HG02852 (cell line): ENCODE results near the gene APRT.

Experiments
- ATAC-seq: cut with Tn5 transposase; IDR thresholded peaks from one replicate; pipeline ENCODE4 v1.9.1; 2021; ENCODE audit warnings: mild to moderate bottlenecking, moderate library complexity; ENCODE audit not compliant: unreplicated experiment

APRT gene

DNA sequence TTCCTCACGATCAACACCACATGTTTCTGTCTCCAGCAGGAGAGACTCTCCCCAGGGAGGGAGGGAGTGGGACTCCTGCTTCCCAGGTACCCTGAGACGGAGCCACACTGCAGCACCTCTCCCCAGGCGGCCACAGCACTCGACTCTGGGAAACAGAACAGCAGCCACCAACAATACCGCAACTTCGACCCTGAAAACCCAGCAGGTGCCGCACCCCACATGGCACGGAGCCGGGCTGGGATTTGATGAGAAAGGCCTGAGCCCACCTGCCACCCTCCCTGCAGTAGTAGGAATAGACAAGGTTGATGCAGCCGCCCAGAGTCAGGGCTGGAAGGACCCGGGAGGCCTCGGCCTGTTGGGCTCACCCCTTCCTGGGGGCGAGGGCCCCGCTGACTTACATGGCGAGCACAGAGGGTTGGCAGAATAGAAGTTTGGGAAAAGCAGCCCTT lies 30.6 kb upstream of the APRT start:
- no peak for ATAC-seq

DNA sequence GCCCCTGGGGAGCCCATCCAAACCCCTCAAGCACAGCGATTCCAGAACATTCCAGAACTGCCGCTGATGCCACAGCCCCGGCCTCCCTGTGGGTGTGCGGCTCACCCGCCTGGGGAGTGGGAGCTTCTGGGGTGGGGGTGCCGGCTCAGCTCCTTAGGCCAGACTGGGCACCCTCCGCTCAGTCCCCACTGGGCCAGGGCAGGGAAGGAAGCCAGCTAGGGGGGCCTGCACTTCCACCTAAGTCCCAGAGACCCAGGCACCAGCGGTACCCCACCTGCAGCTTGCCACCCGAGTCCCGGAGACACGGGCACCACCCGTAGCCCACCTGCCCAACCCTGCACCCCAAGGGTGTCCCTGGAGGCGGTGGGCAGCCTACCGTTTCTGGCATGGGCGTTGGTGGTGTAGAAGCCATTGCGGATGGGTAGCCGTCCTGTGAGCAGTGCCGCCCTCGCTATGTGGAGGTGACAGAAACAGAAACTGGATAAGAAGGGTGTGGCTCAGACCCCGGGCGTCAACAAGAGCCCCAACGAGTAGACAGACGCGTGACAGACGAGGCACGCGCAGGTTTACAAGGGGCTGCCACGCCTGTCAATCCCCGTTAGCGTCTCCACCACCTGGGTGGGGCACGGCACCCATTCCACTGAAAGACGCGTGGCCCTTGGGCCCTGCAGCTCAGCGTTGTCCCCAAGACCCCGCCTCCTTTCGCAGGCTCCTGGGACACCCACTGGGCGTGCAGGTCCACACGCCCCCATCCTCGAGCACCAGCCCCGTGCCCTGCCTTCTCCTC lies 30.0 kb upstream of the APRT start:
- no peak for ATAC-seq

DNA sequence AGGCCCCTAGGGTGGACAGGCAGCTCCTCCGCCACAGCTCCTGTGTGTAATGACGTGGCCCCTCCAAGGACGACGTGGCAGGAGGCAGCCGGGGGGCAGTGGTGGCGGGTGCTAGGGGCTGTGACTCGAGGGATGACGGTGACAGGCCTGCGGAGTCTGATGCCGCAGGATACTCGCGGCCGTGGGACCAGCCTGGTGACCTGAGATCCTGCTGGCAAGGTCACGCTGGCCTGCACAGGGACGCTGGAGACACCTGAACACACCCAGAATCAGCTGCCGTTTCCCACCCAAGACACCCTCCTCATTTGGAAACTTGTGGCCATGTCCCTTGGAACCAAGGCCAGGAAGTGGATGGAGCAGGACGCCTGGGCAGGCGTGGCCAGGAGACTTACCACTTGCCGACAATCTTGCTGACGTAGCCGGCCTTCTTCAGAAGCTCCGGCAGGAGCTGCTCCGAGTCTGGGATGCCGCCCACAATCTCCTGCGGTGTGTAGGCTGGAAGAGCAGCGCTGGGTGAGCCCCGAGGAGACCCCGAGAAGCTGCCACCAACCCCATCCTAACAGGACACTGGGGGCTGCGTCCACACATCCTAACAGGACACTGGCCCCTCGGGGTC lies 29.0 kb upstream of the APRT start:
- no peak for ATAC-seq

DNA sequence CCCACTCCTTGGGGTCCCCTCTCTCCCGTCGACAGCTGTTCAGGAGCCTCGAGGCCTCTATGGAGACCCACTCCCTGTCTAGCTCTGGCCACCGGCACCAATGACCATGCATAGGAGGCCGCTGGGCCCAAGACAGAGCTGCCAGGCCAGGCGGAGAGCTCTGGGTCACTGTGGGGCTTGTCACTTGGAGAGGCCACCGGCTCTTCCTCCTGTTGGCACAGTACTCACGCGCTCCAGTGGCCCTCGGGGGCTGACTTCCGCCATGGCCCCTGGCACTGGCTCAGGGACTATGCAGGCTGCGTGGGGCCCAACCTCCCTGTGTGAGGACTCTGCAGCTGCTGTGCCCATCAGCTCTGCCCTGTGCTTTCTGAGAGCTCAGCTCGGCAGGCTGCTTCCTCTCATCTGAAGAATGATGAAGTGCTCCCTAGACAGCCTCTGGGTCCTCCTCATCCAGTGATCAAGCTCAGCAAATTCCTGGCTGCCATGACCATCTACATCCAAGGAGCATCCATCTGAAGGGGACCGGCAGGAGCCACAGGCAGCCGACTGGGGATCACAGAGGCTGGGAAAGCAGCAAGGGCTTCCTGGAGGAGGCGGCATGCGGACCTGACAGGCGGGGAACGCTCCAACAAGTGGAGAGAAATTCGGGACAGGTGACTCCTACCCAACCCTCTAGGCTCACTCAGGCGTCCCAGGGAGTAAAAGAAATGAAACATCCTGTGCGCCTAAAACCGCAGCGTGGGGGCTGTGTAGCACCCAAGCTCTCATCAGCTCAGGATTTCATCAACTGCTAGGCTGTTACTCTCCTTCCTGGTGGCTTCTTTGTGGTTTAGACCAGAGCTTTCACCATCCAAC lies 28.2 kb upstream of the APRT start:
- no peak for ATAC-seq

DNA sequence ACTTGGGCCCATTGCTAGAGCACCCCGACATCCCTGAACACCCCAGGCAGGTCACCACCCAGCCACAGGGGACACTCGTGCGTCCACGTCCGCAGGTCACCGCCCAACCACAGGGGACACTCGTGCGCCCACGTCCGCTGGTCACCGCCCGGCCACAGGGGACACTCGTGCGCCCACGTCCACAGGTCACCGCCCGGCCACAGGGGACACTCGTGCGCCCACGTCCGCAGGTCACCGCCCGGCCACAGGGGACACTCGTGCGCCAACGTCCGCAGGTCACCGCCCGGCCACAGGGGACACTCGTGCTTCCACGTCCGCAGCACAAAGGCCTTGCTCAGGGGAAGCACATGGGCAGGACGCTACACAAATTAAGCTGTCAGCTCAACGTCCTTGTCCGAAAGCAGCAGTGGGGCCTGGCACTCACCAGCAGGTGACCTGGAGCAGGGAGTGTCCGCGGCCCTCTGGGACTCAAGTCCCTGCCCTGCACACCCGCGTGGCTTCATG lies 27.4 kb upstream of the APRT start:
- no peak for ATAC-seq

DNA sequence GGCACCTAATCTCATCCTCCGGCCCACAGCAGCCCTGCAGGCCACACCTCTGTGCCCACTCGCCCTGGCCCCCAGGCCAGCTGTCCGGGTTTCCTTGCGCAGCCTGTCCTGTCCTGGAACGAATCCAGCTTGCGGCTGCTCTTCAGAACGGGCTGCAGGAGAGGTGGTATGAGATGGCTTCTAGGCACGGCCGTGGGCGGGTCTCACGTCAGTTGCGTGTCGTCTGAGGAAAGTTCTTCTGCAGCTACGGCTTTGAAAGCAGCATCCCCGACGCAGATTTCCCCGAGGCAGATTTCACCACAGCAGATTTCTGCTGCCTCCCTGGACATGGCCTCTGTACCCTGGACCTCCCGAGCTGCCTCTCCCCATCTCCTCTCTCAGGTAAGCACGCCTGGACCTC lies 26.8 kb upstream of the APRT start:
- no peak for ATAC-seq

DNA sequence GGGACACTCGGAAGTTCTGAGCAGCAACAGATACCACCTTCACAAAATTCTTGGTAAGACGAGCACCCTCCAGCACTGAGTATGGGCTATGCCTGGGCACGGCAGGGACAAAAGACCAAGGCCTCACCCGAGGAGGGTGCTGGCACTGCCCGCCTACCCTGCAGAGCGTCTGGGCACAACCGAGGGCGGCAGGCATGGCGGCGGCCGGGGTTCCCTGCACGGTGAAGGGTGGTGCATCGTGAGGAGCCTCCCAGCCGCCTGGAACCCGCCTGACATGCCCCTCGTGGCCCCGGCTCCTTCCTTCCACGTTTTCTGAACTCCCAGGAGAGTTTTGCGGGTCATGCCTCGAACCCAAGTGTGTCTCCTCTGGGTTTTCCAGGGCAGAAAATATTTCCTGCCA lies 26.1 kb upstream of the APRT start:
- ATAC-seq: no peak

DNA sequence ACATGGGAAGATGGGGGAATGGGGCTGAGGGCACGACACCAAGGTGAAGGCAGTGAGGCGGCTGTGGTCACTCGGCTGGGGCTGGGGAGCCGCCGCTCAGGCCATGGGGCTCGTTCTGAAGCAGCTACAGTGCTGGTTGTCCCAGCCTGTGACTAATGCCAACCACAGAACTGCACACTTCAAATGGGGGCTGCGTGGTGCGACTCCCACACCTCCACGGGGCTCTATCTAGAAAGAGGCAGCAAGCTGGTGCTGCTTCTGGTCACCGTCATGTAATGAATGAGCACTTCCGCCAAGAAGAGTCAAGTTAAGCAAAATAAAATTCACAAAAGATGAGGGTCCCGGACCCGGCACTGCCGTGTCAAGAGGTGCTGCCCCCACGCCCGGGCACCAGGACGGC lies 25.1 kb upstream of the APRT start:
- ATAC-seq: no peak

DNA sequence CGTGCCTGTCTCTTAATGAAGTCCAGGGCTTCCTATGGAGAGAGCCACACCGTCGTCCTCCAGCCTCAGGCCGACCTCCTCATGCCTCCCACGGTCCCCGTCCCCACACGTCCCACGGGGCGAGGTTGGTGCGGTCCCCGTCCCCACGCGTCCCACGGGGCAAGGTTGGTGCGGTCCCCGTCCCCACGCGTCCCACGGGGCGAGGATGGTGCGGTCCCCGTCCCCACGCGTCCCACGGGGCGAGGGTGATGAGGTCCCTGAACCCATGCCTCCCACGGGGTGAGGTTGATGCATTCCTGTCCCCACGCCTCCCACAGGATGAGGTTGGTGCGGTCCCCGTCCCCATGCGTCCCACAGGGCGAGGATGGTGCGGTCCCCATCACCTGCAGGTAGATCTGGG lies 24.1 kb upstream of the APRT start:
- no peak for ATAC-seq

DNA sequence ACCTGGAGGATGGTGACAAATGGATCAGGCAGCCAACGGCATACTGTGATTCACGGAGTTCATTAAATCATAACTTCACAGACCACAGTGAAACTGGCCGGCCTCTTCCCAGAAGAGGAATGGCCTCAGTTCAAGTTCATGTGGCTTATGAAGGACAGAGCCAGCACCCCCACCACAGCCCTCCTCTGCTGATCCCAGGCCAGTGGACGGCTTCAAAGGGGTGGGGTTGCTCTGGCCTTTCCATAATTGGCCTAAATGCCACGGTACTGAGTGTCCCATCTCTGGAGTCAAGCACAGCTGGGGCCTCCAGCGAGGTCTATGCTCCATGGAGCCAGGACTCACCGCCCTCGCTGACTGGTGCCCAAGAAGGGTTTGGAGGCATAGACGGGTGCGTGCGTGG lies 23.7 kb upstream of the APRT start:
- no peak for ATAC-seq

DNA sequence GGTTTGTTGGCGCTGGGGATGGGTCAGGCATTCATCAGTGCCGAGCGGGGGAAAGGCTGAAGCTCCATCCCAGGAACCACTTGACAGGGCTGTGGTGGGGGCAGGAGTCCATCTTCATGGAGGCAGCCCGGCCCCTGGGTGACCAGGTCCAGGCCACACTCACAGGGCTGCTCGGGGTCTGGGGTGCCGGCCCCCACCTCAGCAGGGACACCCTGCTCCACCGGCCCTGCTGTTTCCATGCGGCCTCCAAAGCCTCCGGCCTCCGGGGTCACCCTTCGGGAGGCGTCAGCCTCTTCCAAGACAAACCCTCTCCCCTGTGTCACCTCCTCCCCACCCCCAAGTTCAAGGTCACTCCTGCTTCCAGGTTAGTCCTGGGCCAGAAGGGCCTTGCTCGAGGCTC lies 22.9 kb upstream of the APRT start:
- ATAC-seq: no peak

DNA sequence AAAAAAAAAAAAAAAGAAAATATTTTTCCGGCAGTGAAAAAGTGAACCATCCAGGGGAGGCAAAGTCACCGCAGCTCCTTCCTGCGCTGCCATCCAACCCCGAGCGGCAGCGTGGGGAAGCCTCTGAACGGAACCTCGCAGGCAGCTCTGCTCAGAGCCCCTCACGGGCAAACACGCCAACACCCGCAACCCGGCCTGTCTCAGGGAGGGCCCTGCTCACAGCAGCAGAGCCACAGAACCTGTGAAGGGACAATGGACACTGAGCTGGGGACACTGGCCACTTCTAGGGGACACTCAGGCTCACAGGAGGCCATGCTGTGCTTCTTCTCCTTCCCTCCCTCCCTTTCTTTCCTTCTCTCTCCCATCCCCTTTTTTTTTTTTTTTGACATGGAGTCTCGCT lies 21.4 kb upstream of the APRT start:
- ATAC-seq: no peak

DNA sequence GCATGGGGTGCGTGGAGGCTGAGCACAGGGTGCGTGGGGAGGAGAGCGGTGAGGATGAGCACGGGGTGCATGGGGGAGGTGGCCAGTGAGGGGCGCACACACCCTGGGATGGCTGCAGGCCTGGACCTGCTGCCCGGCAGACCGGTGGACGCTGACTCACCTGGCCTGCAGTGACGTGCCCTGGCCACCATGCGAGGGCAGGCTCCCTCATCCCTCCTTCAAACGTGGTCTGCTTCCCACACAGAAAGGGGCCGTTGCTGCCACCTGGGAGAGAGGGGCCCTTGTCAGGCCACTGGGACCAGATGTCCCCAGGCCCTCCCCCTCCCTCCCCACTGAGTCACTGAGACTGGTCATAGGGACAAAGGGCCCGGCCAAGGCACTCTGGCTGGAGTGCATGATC lies 20.1 kb upstream of the APRT start:
- no peak for ATAC-seq

DNA sequence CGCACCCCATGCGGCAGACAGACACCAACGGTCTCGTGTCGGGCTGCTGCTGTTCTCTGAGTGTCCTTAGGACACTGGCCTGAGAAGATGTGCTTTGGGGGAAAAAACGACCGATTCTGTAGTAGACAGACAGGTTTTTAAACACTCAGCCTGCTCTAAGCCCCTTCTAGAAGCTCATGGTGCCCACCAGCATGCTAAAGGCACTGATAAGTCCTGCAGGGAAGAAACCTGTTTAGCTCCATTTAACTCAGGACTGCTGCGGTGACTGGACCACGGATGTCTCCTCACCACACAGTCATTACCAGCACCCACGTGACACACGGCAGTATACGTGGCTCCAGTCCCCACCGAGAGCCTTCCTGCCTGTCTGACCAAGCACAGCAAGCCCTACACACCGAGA lies 19.1 kb upstream of the APRT start:
- ATAC-seq: no peak

DNA sequence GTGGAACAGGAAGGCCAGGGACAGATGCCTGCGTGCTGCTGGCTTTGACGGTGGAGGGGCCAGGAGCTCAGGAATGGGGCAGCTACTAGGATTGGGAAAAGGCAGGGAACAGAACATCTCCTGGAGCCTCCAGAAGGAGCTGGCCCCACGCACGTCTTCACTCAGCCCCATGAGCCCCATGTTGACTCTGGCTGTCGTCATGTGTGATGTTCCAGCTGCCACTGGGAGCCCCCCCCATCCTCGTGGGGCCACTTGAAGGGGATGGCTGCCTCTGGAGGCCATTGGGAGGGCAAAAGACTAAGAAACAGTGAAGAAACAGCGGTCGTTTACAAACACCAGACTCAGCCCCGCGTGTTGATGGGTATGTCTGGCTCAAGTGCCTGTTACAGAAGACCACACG lies 18.5 kb upstream of the APRT start:
- no peak for ATAC-seq

DNA sequence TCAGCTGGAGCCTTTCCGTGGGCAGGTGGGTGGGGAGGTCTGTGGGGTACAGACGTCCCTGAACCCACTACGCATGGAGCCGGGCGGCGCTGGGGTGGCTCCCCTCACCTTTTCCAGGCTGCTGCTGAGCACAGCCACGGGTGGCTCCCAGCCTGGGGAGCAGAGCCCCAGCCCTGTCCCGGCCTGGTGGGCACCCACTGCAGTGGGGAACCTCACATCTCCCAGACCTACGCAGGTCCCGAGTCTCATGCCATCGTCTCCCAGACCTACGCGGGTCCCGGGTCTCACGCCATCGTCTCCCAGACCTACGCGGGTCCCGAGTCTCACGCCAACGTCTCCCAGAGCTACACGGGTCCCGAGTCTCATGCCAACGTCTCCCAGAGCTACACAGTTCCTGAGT lies 17.0 kb upstream of the APRT start:
- ATAC-seq: no peak

DNA sequence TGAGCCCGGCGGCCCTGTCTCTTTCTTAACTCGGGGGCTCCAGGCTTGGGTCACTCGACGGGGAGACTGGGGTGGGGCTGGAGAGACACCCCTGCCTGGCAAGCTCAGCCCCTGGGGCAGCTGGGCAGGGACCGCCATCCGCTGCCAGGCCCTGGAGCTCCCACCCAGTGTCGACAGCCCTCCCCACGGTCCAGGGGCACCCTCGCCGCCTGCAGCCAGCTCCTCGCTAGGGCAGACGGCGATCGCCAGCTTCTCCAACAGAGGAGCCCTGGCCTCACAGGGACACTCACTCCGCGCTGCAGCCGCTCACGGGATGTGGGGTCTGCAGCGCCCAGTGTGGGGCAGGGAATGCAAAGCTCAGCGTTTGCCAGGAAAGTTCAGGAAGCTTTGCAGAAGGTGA lies 16.0 kb upstream of the APRT start:
- no peak for ATAC-seq

DNA sequence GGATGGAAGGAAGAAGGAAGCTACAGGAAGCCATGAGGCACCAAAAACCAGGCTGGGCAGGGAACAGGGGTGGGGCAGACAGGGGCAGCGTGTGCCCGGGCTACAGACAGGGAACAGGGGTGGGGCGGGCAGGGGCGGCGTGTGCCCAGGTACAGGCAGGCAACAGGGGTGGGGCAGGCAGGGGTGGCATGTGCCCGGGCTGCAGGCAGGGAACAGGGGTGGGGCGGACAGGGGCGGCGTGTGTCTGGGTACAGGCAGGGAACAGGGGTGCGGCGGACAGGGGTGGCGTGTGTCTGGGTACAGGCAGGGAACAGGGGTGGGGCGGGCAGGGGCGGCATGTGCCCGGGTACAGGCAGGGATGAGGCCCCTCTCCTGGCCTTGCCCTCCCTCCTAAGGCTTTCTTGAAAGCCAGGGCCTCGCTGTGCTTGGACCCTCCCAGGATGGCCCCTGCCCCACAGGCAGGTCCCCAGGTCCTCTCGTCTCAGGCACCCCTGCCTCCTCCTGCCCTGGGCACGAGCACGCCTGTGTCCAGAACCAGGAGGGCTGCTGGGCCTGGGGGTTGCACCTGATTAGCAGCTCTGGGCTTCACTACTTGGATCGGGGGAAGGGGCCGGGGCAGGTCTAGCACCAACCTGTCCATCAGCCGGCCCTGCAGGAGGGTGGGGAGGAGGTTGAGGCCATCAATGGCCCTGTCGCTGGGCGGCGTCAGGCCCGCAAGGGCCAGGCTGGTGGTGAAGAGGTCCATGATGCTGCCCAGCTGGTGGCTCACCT lies 14.5 kb upstream of the APRT start:
- no peak for ATAC-seq

DNA sequence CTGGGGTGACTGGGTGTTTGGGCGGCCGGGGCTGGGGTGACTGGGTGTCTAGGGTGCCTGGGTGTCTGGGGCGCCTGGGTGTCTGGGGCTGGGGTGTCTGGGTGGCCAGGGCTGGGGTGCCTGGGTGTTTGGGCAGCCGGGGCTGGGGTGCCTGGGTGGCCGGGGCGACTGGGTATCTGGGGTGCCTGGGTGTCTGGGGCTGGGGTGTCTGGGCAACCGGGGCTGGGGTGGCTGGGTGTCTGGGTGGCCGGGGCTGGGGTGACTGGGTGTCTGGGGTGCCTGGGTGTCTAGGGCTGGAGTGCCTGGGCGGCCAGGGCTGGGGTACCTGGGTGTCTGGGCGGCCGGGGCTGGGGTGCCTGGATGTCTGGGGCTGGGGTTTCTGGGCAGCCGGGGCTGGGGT lies 13.4 kb upstream of the APRT start:
- ATAC-seq: no peak

DNA sequence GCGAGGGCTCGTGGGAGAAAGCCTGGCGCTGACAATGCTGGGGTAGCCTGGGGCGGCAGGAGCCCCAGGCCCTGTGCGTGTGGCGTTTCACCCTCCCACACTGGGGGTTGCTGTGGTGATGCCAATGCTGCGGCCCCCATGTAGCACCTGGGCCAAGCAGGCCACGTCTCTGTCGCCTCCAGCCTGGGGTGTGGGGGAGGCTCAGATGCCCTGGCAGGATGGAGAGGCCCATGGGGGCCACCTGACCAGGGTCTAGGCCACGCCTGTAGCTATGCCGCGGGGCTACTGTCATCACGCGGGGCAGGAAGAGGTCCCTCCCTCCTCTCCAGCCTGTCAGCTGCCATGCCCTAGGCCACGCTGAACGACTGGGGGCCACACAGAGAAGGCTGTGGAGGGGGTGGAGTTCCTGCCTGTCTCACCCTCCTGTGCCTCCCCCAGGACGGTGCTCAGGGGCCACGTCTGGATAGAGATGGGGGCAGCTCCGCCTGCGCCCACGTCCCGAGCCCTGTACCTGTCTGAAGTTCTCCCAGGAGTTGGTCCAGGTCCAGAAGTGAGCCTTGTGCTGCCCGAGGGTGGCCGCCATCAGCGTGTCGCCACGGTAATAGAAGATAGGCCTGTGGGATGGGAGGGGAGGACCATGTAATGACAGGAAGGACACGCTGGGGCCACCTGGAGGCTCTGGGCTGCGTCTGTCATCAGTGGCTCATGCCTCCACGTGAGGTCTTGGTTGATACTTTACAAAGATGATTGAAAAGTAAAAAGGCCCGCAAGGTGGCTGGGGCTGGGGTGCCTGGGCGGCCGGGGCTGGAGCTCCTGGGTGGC lies 12.7 kb upstream of the APRT start:
- no peak for ATAC-seq
